Neural progenitor cell (in vitro differentiated cells): ENCODE measurements around the gene MBOAT7. TPM values are rescaled to one million over a fixed set of nuclear protein-coding genes. Genes with fewer than 3 reads are reported as not detected.

Experiments used
- DNase-seq: peaks from one replicate; pipeline ENCODE4 v3.0.0-alpha.2; 2016; ENCODE audit warnings: low spot score
- H2AFZ ChIP-seq: fragments of 200-600 bp; sonication (generic); replicated peaks from 2 replicates; pipeline ENCODE4 v1.6.1; 2016; ENCODE audit warnings: antibody characterized with exemption
- H3F3A ChIP-seq: fragments of 200-600 bp; sonication (generic); 2 replicates; pipeline ENCODE4 v1.6.1; 2016; ENCODE audit warnings: antibody characterized with exemption, low read depth
- H3K27ac ChIP-seq: fragments of 200-600 bp; sonication (generic); 2 replicates; pipeline ENCODE4 v1.5.1; 2016; ENCODE audit warnings: mild to moderate bottlenecking
- H3K27me3 ChIP-seq: fragments of 200-600 bp; sonication (generic); 2 replicates; pipeline ENCODE4 v1.6.1; 2016; ENCODE audit warnings: mild to moderate bottlenecking, moderate library complexity
- H3K36me3 ChIP-seq: fragments of 200-600 bp; sonication (generic); 2 replicates; pipeline ENCODE4 v1.5.1; 2016
- H3K4me1 ChIP-seq: fragments of 200-600 bp; sonication (generic); 2 replicates; pipeline ENCODE4 v1.6.1; 2016; ENCODE audit warnings: mixed run types
- H3K4me2 ChIP-seq: fragments of 200-600 bp; sonication (generic); 2 replicates; pipeline ENCODE4 v1.6.1; 2016
- H3K4me3 ChIP-seq: fragments of 200-600 bp; sonication (generic); 2 replicates; pipeline ENCODE4 v1.5.1; 2016
- H3K79me2 ChIP-seq: fragments of 200-600 bp; sonication (generic); 2 replicates; pipeline ENCODE4 v1.6.1; 2016; ENCODE audit warnings: low read depth
- H3K9ac ChIP-seq: fragments of 200-600 bp; sonication (generic); 2 replicates; pipeline ENCODE4 v1.6.1; 2016
- H3K9me3 ChIP-seq: fragments of 200-600 bp; sonication (generic); 2 replicates; pipeline ENCODE4 v1.5.1; 2016; ENCODE audit warnings: low read depth
- H4K20me1 ChIP-seq: fragments of 200-600 bp; sonication (generic); 2 replicates; pipeline ENCODE4 v1.6.1; 2016; ENCODE audit warnings: low read depth
- H3K27ac Mint-ChIP-seq: 3 replicates; pipeline ENCODE4 v1.8.0; 2021; ENCODE audit warnings: mixed read lengths
- H3K27me3 Mint-ChIP-seq: 2 replicates; pipeline ENCODE4 v1.8.0; 2022; ENCODE audit warnings: low read depth, mild to moderate bottlenecking, inconsistent platforms, moderate library complexity, mixed read lengths; ENCODE audit not compliant: insufficient read depth
- H3K36me3 Mint-ChIP-seq: 3 replicates; pipeline ENCODE4 v1.8.0; 2021; ENCODE audit warnings: mixed read lengths
- H3K4me1 Mint-ChIP-seq: 3 replicates; pipeline ENCODE4 v1.8.0; 2021; ENCODE audit warnings: mixed read lengths
- H3K4me3 Mint-ChIP-seq: 3 replicates; pipeline ENCODE4 v1.8.0; 2021; ENCODE audit warnings: mild to moderate bottlenecking, moderate library complexity, mixed read lengths
- H3K9me3 Mint-ChIP-seq: 3 replicates; pipeline ENCODE4 v1.8.0; 2020; ENCODE audit warnings: mixed read lengths
- CTCF ChIP-seq: fragments of 200-600 bp; sonication (generic); IDR thresholded peaks from 2 replicates; pipeline ENCODE4 v1.5.1; 2017; ENCODE audit warnings: antibody characterized with exemption, mild to moderate bottlenecking
- EZH2 ChIP-seq: fragments of 200-600 bp; sonication (generic); IDR thresholded peaks from 2 replicates; pipeline ENCODE4 v1.6.1; 2017; ENCODE audit warnings: antibody characterized with exemption, mild to moderate bottlenecking, moderate library complexity
- EZH2phosphoT487 ChIP-seq: fragments of 200-600 bp; sonication (generic); IDR thresholded peaks from 2 replicates; pipeline ENCODE4 v1.6.1; 2017; ENCODE audit warnings: antibody characterized with exemption
- total RNA-seq: library from RNA; depleted of rRNA; stranded (reverse); fragments of >200 nt; gene quantifications from 2 replicates; pipeline ENCODE4 v1.2.3, GENCODE V29; 2015; ENCODE audit warnings: low replicate concordance

MBOAT7 gene
- total RNA-seq, 1 donor from 2014 or later = 20.0 TPM

- Histone ChIP-seq H3K36me3 (no peaks in the 10 kb centered on the region), H2AFZ (peak overlapping the region; percentile 59), H3K27ac (no peak overlapping the region), H3K4me2 (peak overlapping the region; percentile 83), H3K79me2 (peaks cover 9% of the 10 kb centered on the region), H3K9me3 (no peaks in the 10 kb centered on the region), H3K9ac (peak overlapping the region; percentile 29), H3K4me1 (peaks cover 4% of the 10 kb centered on the region), H3K4me3 (peak overlapping the region; percentile 69), H3K27me3 (peaks cover 19% of the 10 kb centered on the region), H3F3A (peaks cover 40% of the 10 kb centered on the region), H4K20me1 (peaks cover 16% of the 10 kb centered on the region)
- peak; percentile 27 for DNase-seq
- peaks cover 18% of the 10 kb centered on the region for H3K9me3 Mint-ChIP-seq
- TF ChIP-seq CTCF (no peak), EZH2 (no peak), EZH2phosphoT487 (no peak)
- peak overlapping the region; percentile 55 for H3K27ac Mint-ChIP-seq
- peaks cover 10% of the 10 kb centered on the region for H3K27me3 Mint-ChIP-seq
- H3K4me1 Mint-ChIP-seq = peaks cover 22% of the 10 kb centered on the region
- peaks cover 19% of the 10 kb centered on the region for H3K36me3 Mint-ChIP-seq
- H3K4me3 Mint-ChIP-seq = peak overlapping the region; percentile 99
These were observed 30.5 kb downstream of the MBOAT7 start for GRCh38 chr19:54158812-54159351.

GRCh38 chr19:54156953-54157352 lies 32.4 kb downstream of the MBOAT7 start:
- peaks cover 9% of the 10 kb centered on the region for H3K79me2 ChIP-seq
- no peak overlapping the region for H3K27ac ChIP-seq
- no peak for DNase-seq
- H3K36me3 Mint-ChIP-seq = peaks cover 14% of the 10 kb centered on the region
- no peak overlapping the region for H3K27ac Mint-ChIP-seq
- H3K4me1 Mint-ChIP-seq = peaks cover 20% of the 10 kb centered on the region
- H3K4me2 ChIP-seq = no peak overlapping the region
- no peaks in the 10 kb centered on the region for H3K9me3 ChIP-seq
- H3K4me1 ChIP-seq = peaks cover 4% of the 10 kb centered on the region
- no peak overlapping the region for H3K4me3 ChIP-seq
- TF ChIP-seq EZH2 = no peak
- TF ChIP-seq EZH2phosphoT487 = no peak
- no peak for TF ChIP-seq CTCF
- H3F3A ChIP-seq = peaks cover 50% of the 10 kb centered on the region
- H3K9me3 Mint-ChIP-seq = peaks cover 6% of the 10 kb centered on the region
- H2AFZ ChIP-seq = no peak overlapping the region
- no peak overlapping the region for H3K9ac ChIP-seq
- no peaks in the 10 kb centered on the region for H3K36me3 ChIP-seq
- peaks cover 1% of the 10 kb centered on the region for H3K27me3 ChIP-seq
- peaks cover 21% of the 10 kb centered on the region for H4K20me1 ChIP-seq
- H3K27me3 Mint-ChIP-seq = peaks cover 11% of the 10 kb centered on the region
- peak overlapping the region; percentile 73 for H3K4me3 Mint-ChIP-seq

GRCh38 chr19:54156490-54156889 lies 32.9 kb downstream of the MBOAT7 start:
- Mint-ChIP-seq H3K9me3 (peaks cover 4% of the 10 kb centered on the region), H3K4me3 (no peak overlapping the region), H3K4me1 (peaks cover 17% of the 10 kb centered on the region), H3K27me3 (peaks cover 11% of the 10 kb centered on the region), H3K36me3 (peaks cover 16% of the 10 kb centered on the region), H3K27ac (no peak overlapping the region)
- Histone ChIP-seq H3K4me3 (no peak overlapping the region), H3K79me2 (peaks cover 9% of the 10 kb centered on the region), H3K27ac (no peak overlapping the region), H3K9me3 (no peaks in the 10 kb centered on the region), H3F3A (peaks cover 50% of the 10 kb centered on the region), H3K4me1 (peaks cover 4% of the 10 kb centered on the region), H4K20me1 (peaks cover 24% of the 10 kb centered on the region), H2AFZ (no peak overlapping the region), H3K27me3 (no peaks in the 10 kb centered on the region), H3K36me3 (no peaks in the 10 kb centered on the region), H3K9ac (no peak overlapping the region), H3K4me2 (no peak overlapping the region)
- no peak for DNase-seq
- TF ChIP-seq CTCF (no peak), EZH2phosphoT487 (no peak), EZH2 (no peak)
